Amniotic epithelial cell (primary cell): Measurements from ENCODE around the gene CSF3.
"Not testable (repeated sequence)": the region's sequence is repeated elsewhere in the genome, so short reads cannot be mapped to it uniquely, and the experiment has no call there.

Experiments used
- DNase-seq: peaks from one replicate; pipeline ENCODE4 v3.0.0-alpha.2; 2010; ENCODE audit warnings: low read depth

CSF3 gene

GRCh38 chr17:39997543-39997942 is 17.7 kb upstream of the CSF3 start:
- no peak for DNase-seq

- peak; percentile 36 for DNase-seq
Observed at GRCh38 chr17:39999067-39999466, 16.2 kb upstream of the CSF3 start.

- no peak for DNase-seq
Observed at GRCh38 chr17:40000161-40000560, 15.1 kb upstream of the CSF3 start.

- not testable (repeated sequence) for DNase-seq
Observed at GRCh38 chr17:40001335-40001734, 13.9 kb upstream of the CSF3 start.

GRCh38 chr17:40004072-40004471 is 11.2 kb upstream of the CSF3 start:
- no peak for DNase-seq

- DNase-seq: no peak
Observed at GRCh38 chr17:40004712-40005111, 10.5 kb upstream of the CSF3 start.

GRCh38 chr17:40005520-40005919 is 9.7 kb upstream of the CSF3 start:
- no peak for DNase-seq

- DNase-seq: not testable (repeated sequence)
Observed at GRCh38 chr17:40010946-40011500, 4.2 kb upstream of the CSF3 start.

- DNase-seq: not testable (repeated sequence)
Observed at GRCh38 chr17:40012017-40012647, 3.1 kb upstream of the CSF3 start.

DNA sequence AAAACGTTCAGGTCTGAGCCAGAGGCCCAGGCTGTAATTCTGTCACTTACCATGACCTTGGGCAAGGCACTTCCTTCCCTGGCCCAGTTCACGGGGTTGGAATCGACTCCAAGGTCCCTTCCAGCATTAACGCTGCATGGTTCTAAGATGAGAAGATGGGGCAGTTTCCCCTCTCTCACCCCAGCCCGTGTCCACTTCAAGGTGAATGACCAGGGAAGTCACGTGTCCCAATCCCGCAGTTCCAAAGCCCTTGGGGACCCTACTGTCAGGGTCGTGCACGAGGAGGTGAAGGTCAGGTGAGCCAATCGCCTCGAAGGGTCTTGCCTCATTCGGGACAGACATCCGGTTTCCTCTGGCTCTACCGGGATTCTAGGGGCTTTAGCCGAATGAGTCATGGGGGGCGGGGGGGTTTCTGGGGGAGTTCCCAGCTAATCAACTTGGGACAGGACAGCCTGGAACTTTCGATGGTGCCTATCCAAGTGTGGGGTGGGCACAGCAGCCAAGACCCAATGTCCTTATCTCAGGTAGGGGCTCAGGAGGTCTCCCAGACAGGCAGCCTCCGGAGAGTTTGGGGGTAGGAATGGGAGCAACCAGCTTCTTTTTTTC is 762 bp upstream of the CSF3 start:
- no peak for DNase-seq

DNA sequence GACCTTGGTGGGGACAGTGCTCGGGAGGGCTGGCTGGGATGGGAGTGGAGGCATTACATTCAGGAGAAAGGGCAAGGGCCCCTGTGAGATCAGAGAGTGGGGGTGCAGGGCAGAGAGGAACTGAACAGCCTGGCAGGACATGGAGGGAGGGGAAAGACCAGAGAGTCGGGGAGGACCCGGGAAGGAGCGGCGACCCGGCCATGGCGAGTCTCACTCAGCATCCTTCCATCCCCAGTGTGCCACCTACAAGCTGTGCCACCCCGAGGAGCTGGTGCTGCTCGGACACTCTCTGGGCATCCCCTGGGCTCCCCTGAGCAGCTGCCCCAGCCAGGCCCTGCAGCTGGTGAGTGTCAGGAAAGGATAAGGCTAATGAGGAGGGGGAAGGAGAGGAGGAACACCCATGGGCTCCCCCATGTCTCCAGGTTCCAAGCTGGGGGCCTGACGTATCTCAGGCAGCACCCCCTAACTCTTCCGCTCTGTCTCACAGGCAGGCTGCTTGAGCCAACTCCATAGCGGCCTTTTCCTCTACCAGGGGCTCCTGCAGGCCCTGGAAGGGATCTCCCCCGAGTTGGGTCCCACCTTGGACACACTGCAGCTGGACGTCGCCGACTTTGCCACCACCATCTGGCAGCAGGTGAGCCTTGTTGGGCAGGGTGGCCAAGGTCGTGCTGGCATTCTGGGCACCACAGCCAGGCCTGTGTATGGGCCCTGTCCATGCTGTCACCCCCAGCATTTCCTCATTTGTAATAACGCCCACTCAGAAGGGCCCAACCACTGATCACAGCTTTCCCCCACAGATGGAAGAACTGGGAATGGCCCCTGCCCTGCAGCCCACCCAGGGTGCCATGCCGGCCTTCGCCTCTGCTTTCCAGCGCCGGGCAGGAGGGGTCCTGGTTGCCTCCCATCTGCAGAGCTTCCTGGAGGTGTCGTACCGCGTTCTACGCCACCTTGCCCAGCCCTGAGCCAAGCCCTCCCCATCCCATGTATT is 1.1 kb downstream of the CSF3 start:
- DNase-seq: no peak

DNA sequence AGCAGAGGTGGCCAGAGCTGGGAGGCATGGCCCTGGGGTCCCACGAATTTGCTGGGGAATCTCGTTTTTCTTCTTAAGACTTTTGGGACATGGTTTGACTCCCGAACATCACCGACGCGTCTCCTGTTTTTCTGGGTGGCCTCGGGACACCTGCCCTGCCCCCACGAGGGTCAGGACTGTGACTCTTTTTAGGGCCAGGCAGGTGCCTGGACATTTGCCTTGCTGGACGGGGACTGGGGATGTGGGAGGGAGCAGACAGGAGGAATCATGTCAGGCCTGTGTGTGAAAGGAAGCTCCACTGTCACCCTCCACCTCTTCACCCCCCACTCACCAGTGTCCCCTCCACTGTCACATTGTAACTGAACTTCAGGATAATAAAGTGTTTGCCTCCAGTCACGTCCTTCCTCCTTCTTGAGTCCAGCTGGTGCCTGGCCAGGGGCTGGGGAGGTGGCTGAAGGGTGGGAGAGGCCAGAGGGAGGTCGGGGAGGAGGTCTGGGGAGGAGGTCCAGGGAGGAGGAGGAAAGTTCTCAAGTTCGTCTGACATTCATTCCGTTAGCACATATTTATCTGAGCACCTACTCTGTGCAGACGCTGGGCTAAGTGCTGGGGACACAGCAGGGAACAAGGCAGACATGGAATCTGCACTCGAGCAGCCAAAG is 2.3 kb downstream of the CSF3 start:
- no peak for DNase-seq

DNA sequence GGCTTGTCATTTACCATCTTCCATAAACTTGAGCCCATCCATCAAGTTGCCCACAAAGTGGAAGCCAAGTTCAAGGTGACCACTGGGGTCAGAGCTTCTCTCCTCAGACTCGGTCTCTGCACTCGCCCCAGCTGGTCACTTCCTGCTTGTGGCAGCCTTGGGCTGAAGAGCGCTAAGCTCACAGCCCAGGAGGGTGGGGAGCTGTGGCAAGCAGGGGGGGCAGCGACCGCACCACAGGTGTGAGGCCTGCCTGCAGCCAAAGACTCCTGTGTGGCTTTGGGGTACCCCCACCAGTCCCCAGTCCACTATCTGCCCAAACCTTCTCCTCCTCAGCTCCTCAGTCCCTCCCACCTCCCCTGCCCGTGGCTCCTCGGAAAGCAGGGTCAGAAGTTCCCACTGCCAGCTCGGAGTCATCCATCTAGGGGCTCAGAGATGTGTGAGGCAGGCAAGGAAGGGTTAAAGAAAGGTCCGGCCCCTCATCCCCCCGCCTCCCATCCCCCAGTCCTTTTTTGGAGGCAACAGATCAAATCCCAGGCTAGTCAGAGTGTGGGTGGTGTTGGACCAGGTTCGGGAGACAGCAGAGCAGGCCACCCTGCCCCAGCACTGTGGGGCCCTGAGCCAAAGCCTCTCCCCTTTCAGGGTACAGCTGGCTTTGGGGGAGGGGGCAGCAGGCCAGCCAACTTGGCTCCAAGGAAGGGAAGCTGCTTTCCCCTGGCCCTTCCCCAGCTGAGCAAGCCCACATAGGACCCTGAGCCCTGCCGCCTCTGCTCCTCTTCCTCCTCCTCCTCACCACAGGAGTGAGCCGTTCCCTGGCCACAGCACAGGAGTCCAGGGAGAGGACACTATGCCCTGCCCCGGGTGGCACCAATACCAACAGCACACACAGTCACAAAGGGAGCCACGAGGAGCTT is 3.2 kb downstream of the CSF3 start:
- DNase-seq: no peak

- DNase-seq: peak; percentile 39
Observed at GRCh38 chr17:40019140-40019991, 4.1 kb downstream of the CSF3 start.

- no peak for DNase-seq
Observed at GRCh38 chr17:40020146-40020545, 4.9 kb downstream of the CSF3 start.

DNA sequence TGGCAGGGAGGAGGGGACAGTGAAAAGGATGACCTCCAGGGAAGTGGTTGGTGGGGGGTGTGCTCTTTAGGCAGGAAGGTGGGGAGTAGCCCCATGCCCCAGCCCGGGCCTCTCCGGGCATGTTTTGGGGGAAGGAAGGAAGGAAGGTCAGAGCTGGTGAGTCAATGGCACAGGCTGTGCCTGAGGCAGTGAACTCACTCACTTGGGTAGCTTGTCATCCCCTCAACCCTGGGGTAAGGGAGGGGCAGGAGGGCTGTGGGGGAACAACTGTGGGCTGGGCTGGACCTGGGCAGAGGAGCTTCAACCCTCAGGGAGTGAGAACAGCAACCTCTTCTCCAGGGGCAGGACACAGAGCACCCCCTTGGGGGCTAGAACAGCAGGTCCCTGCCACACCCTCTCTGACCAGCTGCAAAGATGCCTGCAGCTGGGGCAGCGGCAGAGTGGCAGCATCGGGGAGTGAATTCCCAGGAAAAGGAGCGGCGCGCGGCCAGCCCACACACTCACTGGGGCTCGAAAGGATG is 6.3 kb downstream of the CSF3 start:
- peak; percentile 67 for DNase-seq

DNA sequence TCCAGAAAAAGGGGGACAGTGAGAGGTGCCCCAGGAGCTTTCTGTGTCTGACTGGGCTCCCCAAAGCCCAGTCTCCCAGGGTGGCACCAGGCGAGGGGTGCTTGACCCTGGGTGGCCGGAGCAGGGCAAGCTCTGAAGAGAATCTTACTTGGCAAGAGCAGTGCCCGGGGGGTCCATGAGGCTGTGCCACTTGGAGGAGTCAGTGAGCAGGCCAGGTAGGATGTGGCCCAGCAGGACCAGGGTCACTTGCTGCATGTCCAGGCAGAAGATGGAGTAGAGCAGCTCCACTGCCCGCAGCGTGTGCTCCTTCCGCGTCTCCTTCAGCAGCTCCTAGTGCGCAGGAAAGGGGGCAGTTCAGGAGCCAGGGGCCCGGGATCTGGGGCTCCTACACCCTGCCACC is 7.3 kb downstream of the CSF3 start:
- no peak for DNase-seq

- DNase-seq: no peak
Observed at GRCh38 chr17:40022961-40023541, 7.8 kb downstream of the CSF3 start.

DNA sequence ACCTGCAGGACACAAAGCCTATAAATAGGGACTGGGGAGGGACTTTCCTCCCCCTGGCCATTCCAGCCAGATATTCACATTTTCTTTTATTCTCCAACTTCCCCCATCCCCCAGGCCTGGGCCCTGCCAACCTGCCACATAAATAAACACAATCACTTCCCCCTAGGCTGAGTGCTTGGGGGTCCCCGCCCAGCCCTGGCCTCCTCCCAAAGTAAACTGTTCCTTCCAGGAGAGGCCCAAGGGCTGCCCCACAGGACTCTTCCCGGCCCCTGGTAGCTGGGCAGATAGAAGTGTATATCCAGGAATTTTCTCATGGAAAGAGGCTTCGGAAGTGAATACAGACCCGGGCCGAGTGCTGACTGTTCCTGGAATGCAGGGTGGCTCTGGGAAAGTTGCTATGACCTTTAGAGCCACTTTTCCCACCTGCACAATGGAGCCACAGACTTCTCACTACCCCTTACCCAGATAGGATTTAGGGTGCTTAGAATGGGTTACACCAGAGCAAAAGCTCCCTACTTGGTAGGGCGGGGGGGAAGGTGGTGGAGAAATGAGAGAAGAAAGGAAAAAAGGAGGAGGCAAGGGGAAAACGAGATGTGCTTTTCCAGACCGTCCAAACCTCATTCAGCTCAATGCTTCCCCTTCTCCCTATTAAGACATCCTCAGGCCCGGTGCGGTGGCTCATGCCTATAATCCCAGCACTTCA is 8.5 kb downstream of the CSF3 start:
- no peak for DNase-seq
